K562 (cell line): Measurements from ENCODE around the gene SOCS2. TPM values are rescaled to one million over a fixed set of nuclear protein-coding genes. Genes with fewer than 3 reads are reported as not detected.

Source experiments
- ATAC-seq: fragments of 200-7000 bp; cut with Tn5 transposase; 3 replicates; pipeline ENCODE4 v1.9.1; 2020; ENCODE audit warnings: moderate library complexity
- BruUV-seq: library from RNA; stranded (reverse); fragments of 400-500 nt; replicated peaks from 2 replicates; lab custom pipeline; 2021; lab: Mats Ljungman, UMichigan
- CTCF ChIA-PET: fragments of 300-600 bp; formaldehyde crosslinking; extraction: SDS; loops from one replicate; lab custom pipeline; 2021; ENCODE audit warnings: low intra/inter-chr PET ratio; lab: Yijun Ruan, JAX
- POLR2A ChIA-PET: fragments of 300-600, 350-650 bp; sonication (Branson Sonifier 250); formaldehyde crosslinking; extraction: SDS; loops from one replicate; lab custom pipeline; 2021; ENCODE audit warnings: antibody characterized with exemption, inconsistent platforms; lab: Yijun Ruan, JAX
- DNase-seq, 4 experiments: peaks; one replicate each; pipeline versions ENCODE4 v3.0.0 to v3.0.0-alpha.2; 2011 to 2018; ENCODE audit warnings: low spot score in 3 of 4, mixed read lengths in 3 of 4; ENCODE audit errors: extremely low read depth in 1 of 4
- FAIRE-seq: peaks from 2 replicates; lab custom pipeline; 2011; peaks lifted over from hg19 to GRCh38; lab: Jason Lieb, UNC
- H2AFZ ChIP-seq: 2 replicates; pipeline ENCODE4 v1.6.0; 2011; ENCODE audit warnings: low read depth, low read length, control low read depth, inconsistent platforms
- H3K27ac ChIP-seq: fragments of 200-600 bp; 3 replicates; pipeline ENCODE4 v1.8.0; 2011; ENCODE audit warnings: low read depth, mild to moderate bottlenecking, control low read depth, inconsistent platforms, low read length, moderate library complexity, mixed read lengths; ENCODE audit errors: extremely low read depth
- H3K27me3 ChIP-seq, 2 experiments: fragments of 300-600 bp in 1 of 2; 2 replicates in 1 of 2; 3 replicates in 1 of 2; pipeline versions ENCODE4 v1.6.0 to v1.8.0; 2011; ENCODE audit warnings: inconsistent platforms in 2 of 2, low read length in 2 of 2, mild to moderate bottlenecking in 1 of 2, mixed read lengths in 1 of 2, moderate library complexity in 1 of 2; ENCODE audit not compliant: control insufficient read depth in 2 of 2, insufficient read depth in 2 of 2
- H3K36me3 ChIP-seq: fragments of 300-600 bp; 3 replicates; pipeline ENCODE4 v1.8.0; 2011; ENCODE audit warnings: mild to moderate bottlenecking, low read length, inconsistent platforms; ENCODE audit not compliant: control insufficient read depth, insufficient read depth
- H3K4me1 ChIP-seq, 2 experiments: fragments of 200-600 bp in 1 of 2; replicated peaks in 1 of 2; 2 replicates in 1 of 2; 3 replicates in 1 of 2; pipeline versions ENCODE4 v1.5.1 to v1.8.0; 2011; ENCODE audit warnings: inconsistent platforms in 2 of 2, low read length in 2 of 2, mild to moderate bottlenecking in 1 of 2, mixed read lengths in 1 of 2, moderate library complexity in 1 of 2; ENCODE audit not compliant: control insufficient read depth in 2 of 2, insufficient read depth in 2 of 2
- H3K4me2 ChIP-seq: 2 replicates; pipeline ENCODE4 v1.6.1; 2011; ENCODE audit warnings: low read length, control low read depth, inconsistent platforms, mixed read lengths; ENCODE audit not compliant: insufficient read depth
- H3K4me3 ChIP-seq: fragments of 200-600 bp; sonication (generic), shearing (Covaris generic); 2 replicates; pipeline ENCODE4 v1.5.1; 2016; ENCODE audit warnings: control low read depth, inconsistent platforms
- H3K79me2 ChIP-seq: fragments of 200-600 bp; 3 replicates; pipeline ENCODE4 v1.8.0; 2011; ENCODE audit warnings: low read length, inconsistent platforms; ENCODE audit not compliant: control insufficient read depth, insufficient read depth
- H3K9ac ChIP-seq, 2 experiments: 2 replicates each; pipeline versions ENCODE4 v1.6.0 to v1.6.1; 2011; ENCODE audit warnings: low read depth in 2 of 2, low read length in 2 of 2, control low read depth in 1 of 2, inconsistent platforms in 1 of 2, mild to moderate bottlenecking in 1 of 2, mixed read lengths in 1 of 2; ENCODE audit not compliant: insufficient read depth in 1 of 2
- H3K9me1 ChIP-seq: one replicate; pipeline ENCODE4 v1.6.0; 2011; ENCODE audit warnings: inconsistent platforms, mild to moderate bottlenecking, low read length, moderate library complexity; ENCODE audit not compliant: control insufficient read depth, insufficient read depth
- H3K9me3 ChIP-seq: replicated peaks from 2 replicates; pipeline ENCODE4 v1.5.1; 2011; ENCODE audit warnings: low read depth, low read length, inconsistent platforms; ENCODE audit not compliant: control insufficient read depth, insufficient read depth
- H4K20me1 ChIP-seq: replicated peaks from 2 replicates; pipeline ENCODE4 v1.6.1; 2011; ENCODE audit warnings: low read length, inconsistent platforms, mixed read lengths; ENCODE audit not compliant: control insufficient read depth, insufficient read depth
- ELK1 ChIP-seq: sonication (generic); formaldehyde crosslinking; IDR thresholded peaks from 2 replicates; pipeline ENCODE4 v1.8.1; 2022; ENCODE audit warnings: missing genetic modification reagents
- ETS1 ChIP-seq: conservative IDR thresholded peaks from 2 replicates; pipeline ENCODE4 v1.6.1; 2011; ENCODE audit warnings: low read depth, mild to moderate bottlenecking, low read length; ENCODE audit not compliant: control insufficient read depth
- HINFP ChIP-seq: fragments of 450-650 bp; conservative IDR thresholded peaks from 2 replicates; pipeline ENCODE4 v1.6.1; 2016; ENCODE audit warnings: missing genetic modification characterization, low read depth, mild to moderate bottlenecking, control low read depth, missing compliant biosample characterization
- KLF16 ChIP-seq: IDR thresholded peaks from 2 replicates; pipeline ENCODE4 v1.6.1; 2016; ENCODE audit warnings: antibody characterized with exemption
- NBN ChIP-seq: fragments of 450-650 bp; IDR thresholded peaks from 2 replicates; pipeline ENCODE4 v1.6.1; 2016; ENCODE audit warnings: low read depth, mild to moderate bottlenecking
- RAD21 ChIP-seq, 2 experiments: fragments of 250-450 bp in 1 of 2; fragments of 450-650 bp in 1 of 2; sonication (Bioruptor Pico) in 1 of 2; formaldehyde crosslinking in 1 of 2; IDR thresholded peaks in 1 of 2; conservative IDR thresholded peaks in 1 of 2; 2 replicates each; pipeline versions ENCODE4 v1.4.0 to v1.8.0; 2020 to 2022; ENCODE audit warnings: mild to moderate bottlenecking in 2 of 2, moderate library complexity in 1 of 2
- USF1 ChIP-seq: sonication (generic); formaldehyde crosslinking; IDR thresholded peaks from 2 replicates; pipeline ENCODE4 v1.9.0; 2022; ENCODE audit warnings: mild to moderate bottlenecking, missing genetic modification reagents
- VEZF1 ChIP-seq: fragments of 200-800 bp; sonication (Bioruptor generic); IDR thresholded peaks from 2 replicates; pipeline ENCODE4 v1.6.1; 2017; ENCODE audit warnings: missing genetic modification characterization, missing compliant biosample characterization
- ZNF12 ChIP-seq: sonication (generic); formaldehyde crosslinking; IDR thresholded peaks from 2 replicates; pipeline ENCODE4 v1.4.0; 2020; ENCODE audit warnings: mild to moderate bottlenecking, missing genetic modification reagents
- WGBS: fragments of 100-300 bp; shearing (Covaris generic); methylation state at CpG from one replicate; pipeline ENCODE4 v1.1.6; 2016; ENCODE audit warnings: low coverage, mixed read lengths; ENCODE audit not compliant: insufficient coverage; ENCODE audit errors: missing lambda C conversion rate; 5-methylcytosine and 5-hydroxymethylcytosine counted together
- in situ Hi-C: fragments of 300-500 bp; cut with MboI; formaldehyde crosslinking; loops from 4 replicates; pipeline ENCODE4 v1.15.0; 2018; ENCODE audit warnings: inconsistent platforms, mixed read lengths
- intact Hi-C: fragments of 100-400 bp; cut with micrococcal nuclease; formaldehyde crosslinking; loops from 2 replicates; pipeline ENCODE4 v1.14.2; 2022
- polyA plus RNA-seq, 8 experiments: library from polyadenylated mRNA; depleted of rRNA in 4 of 8; stranded (reverse) in 5 of 8; unstranded in 3 of 8; fragments of >200 nt; fragmentation: Nextera tagmentation in 2 of 8; fragmentation: Illumina TruSeq in 1 of 8; extraction: Ambion mirVana in 2 of 8; extraction: Trizol in 1 of 8; gene quantifications; 2 replicates each; pipeline versions ENCODE4 v1.2.1 to v1.2.3, GENCODE V29; 2011 to 2014; ENCODE audit warnings: inconsistent platforms in 1 of 8, missing spikeins in 1 of 8
- total RNA-seq, 7 experiments: library from RNA; depleted of rRNA in 6 of 7; stranded (reverse); fragments of >200 nt in 6 of 7; fragmentation: Illumina TruSeq in 2 of 7; extraction: Trizol in 2 of 7; gene quantifications; 2 replicates each; pipeline versions ENCODE4 v1.2.1 to v1.2.3, GENCODE V29; 2011 to 2021; ENCODE audit warnings: low replicate concordance in 1 of 7

Gene SOCS2
- total and polyA plus RNA-seq, 9 of the 15 experiments (the other 6 are each of a cell fraction or from before 2014, with no cell fraction given): 37.0 to 162 (median 98.7) TPM

- TF ChIP-seq ETS1 (no peak), USF1 (CRISPR knock-in tag) (no peak), ELK1 (no peak)
Measured at GRCh38 chr12:93536766-93537488, 35.5 kb upstream of the SOCS2 start (continued).

- in situ Hi-C loops (loop anchor here (25.0 kb wide), 1 partner anchor 1000 kb away; no protein-coding TSS in a partner anchor), intact Hi-C loops (no loop called here)
- H3K9me1 ChIP-seq: no peaks in the 10 kb centered on the region
- no peaks in the 10 kb centered on the region; a peak in 2 of 5 replicates for H3K4me1 ChIP-seq
- no peak overlapping the region for H2AFZ ChIP-seq
- no peak overlapping the region for H3K4me3 ChIP-seq
- H3K9me3 ChIP-seq: no peaks in the 10 kb centered on the region
- ChIA-PET POLR2A (interaction anchor here (1.1 kb wide), 1 partner anchor 10 kb away, joined by 3 read pairs; no protein-coding TSS in a partner anchor), CTCF (no interaction called here)
- H3K4me2 ChIP-seq: no peak overlapping the region
- H3K36me3 ChIP-seq: no peaks in the 10 kb centered on the region
- ATAC-seq (peak; percentile 63), DNase-seq (peak in 3 of 4 experiments; percentile 18 to 32 (median 28)), FAIRE-seq (peak; percentile 51)
- no peaks in the 10 kb centered on the region for H4K20me1 ChIP-seq
- WGBS: 50% methylated on average over 5 of the region's 5 CpGs
- H3K79me2 ChIP-seq: no peaks in the 10 kb centered on the region
- H3K27ac ChIP-seq: no peak overlapping the region
- no peaks in the 10 kb centered on the region for H3K27me3 ChIP-seq
- H3K9ac ChIP-seq: no peak overlapping the region
- no TSS peak for BruUV-seq
- TF ChIP-seq ZNF12 (CRISPR knock-in tag): no peak
- TF ChIP-seq VEZF1: no peak
- TF ChIP-seq HINFP (tag): no peak
- no peak for TF ChIP-seq NBN
- no peak for TF ChIP-seq KLF16
- TF ChIP-seq RAD21 (CRISPR knock-in tag; conservative IDR thresholded peaks at IDR 0.05 in 1 of 2, IDR thresholded peaks at IDR 0.05 in 1 of 2): peak in 1 of 2 experiments; percentile 43; a peak in 1 of 4 replicates
Measured at GRCh38 chr12:93537769-93538168, 34.7 kb upstream of the SOCS2 start.
